Measurements from ENCODE around the gene TOP1. TPM values are rescaled to one million over a fixed set of nuclear protein-coding genes. Genes with fewer than 3 reads are reported as not detected.

TOP1 gene
- total RNA-seq, 2 donors from 2014 or later = 77.5 to 81.2 TPM

DNA sequence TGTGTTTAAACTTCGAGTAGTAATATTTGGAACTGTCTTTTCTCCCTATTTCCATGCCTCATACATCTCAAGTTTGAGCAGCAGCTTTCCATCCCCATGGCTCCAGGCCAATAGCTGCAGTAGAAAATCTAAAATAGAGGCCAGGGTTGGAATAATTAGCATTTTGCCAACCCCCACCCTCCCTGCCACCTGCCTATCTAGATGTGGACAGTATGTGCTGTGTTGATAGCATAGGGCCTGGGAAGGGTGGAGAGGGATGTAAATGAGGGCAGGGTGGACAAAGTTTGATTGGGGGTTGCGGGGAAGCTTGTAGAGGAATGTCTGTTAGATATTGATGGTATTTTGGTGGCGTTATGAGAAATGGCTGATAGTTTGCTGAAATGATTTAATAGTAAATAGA is 5.6 kb downstream of the TOP1 start:
- no peak for ATAC-seq

DNA sequence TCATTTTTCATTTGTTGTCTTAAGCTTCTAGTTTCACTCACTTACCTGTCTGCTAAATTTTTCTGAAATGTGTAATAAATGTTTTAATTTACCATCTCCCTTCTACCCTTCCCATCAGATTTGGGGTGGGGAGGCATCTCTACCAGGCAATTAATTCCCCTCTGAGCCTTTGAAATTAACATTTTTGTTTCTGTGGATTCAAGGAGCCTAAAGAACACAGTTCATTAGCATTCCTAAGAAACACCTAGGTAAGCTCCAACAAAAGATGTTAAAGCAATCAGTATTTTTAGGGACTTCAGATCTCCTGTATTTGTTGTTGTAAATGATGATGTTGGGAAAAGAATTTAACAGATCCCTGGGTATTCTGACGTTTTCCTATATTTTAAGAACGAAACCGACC is 6.6 kb downstream of the TOP1 start:
- H3K27me3 Mint-ChIP-seq = no peaks in the 10 kb centered on the region
- peaks cover 63 to 73% of the 10 kb centered on the region in 2 donors for H3K4me1 Mint-ChIP-seq (ENCODE audit: low read depth in 2 of 2)
- no peak overlapping the region for H3K27ac Mint-ChIP-seq
- no peak overlapping the region for H3K4me3 Mint-ChIP-seq
- peaks cover 15% of the 10 kb centered on the region for H3K36me3 Mint-ChIP-seq
- DNase-seq (ENCODE audit: low spot score) (no peak), ATAC-seq (no peak)
- no peaks in the 10 kb centered on the region for H3K9me3 Mint-ChIP-seq

More for the DNA sequence above, 5.6 kb downstream of the TOP1 start:
- Mint-ChIP-seq H3K4me1 (ENCODE audit: low read depth in 2 of 2) (peaks cover 65 to 77% of the 10 kb centered on the region in 2 donors), H3K27ac (no peak overlapping the region), H3K36me3 (peaks cover 19% of the 10 kb centered on the region), H3K27me3 (no peaks in the 10 kb centered on the region), H3K9me3 (no peaks in the 10 kb centered on the region), H3K4me3 (no peak overlapping the region)
- DNase-seq (ENCODE audit: low spot score) = no peak

DNA sequence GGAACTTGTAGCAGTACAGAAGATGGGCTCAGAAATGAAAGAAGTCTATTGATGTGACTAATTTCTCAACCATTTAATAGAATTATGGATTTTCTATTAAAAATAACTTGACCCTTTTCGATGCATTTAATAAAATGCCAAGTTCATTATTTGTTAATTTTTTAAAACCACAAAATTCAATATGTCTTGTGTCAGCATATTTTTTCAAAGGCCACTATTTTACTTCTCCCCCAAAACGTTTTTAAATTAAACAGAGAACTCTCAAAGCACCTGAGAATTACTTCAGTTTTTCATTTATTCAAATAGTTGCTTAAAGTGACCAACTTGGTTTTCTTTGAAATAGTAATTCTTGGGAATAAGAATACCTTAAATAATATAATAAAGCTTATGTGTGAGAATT is 8.6 kb downstream of the TOP1 start:
- no peaks in the 10 kb centered on the region for H3K36me3 Mint-ChIP-seq

DNA sequence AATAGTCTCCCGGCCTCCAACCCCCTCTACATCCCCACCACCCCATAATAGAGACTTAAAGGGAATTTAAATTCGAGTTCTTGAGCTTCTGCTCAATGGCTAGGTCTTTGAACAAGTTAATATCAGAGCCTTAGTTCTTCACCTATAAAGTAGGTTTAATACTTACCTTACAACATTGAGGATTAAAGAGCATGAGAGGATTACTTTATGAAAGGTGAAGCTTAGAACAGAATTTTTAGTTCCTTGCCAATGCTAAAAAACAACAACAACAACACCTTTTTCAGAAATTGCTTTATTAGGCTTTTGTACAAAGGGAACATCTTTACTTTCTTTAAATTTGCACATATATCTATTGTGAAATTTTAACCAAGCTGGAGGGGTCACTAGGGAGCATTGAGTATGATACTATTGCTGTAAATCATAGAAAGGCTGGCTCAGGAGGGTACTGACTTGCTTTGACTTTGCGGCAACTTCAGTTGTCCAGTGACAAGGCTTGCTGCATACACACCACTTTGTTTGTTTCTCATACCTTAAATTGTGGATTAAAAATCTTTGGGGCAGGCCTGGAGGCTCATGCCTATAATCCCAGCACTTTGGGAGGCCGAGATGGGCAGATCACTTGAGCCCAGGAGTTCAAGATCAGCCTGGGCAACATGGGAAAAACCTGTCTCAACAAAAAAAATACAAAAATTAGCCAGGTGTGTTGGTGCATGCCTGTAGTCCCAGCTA is 9.7 kb downstream of the TOP1 start:
- H3K9me3 Mint-ChIP-seq = no peaks in the 10 kb centered on the region
- H3K4me3 Mint-ChIP-seq = no peak overlapping the region
- no peaks in the 10 kb centered on the region for H3K27me3 Mint-ChIP-seq
- no peak for ATAC-seq
- no peak overlapping the region for H3K27ac Mint-ChIP-seq
- peaks cover 4% of the 10 kb centered on the region for H3K36me3 Mint-ChIP-seq
- no peak for DNase-seq (ENCODE audit: low spot score)
- H3K4me1 Mint-ChIP-seq (ENCODE audit: low read depth in 2 of 2) = peaks cover 50 to 63% of the 10 kb centered on the region in 2 donors

More for the DNA sequence above, 8.6 kb downstream of the TOP1 start:
- Mint-ChIP-seq H3K27ac (no peak overlapping the region), H3K27me3 (no peaks in the 10 kb centered on the region), H3K4me3 (no peak overlapping the region), H3K9me3 (no peaks in the 10 kb centered on the region), H3K4me1 (ENCODE audit: low read depth in 2 of 2) (peaks cover 52 to 64% of the 10 kb centered on the region in 2 donors)
- ATAC-seq (no peak), DNase-seq (ENCODE audit: low spot score) (no peak)

DNA sequence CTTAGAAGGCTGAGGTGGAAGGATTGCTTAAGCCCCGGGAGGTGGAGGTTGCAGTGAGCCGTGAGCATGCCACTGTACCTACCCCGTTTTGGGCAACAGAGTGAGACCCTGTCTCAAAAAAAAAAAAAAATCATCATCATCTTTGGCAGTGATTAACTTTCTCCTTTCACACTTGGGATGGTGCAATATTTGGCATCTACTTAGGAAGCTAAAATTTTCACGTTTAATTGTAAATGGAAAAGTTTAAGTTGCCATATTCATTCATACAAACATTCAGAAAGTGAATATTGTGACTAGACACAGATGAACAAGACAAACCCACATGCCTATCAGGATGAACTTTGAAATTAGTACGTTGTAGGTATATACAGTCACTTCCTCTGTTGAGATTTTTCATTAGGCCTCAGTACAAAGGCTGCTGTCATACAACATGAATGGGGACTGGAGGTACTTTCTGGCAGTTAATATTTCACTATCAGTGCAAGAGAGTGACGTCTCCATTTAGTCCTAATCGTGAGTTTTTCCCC is 10.3 kb downstream of the TOP1 start:
- H3K4me1 Mint-ChIP-seq (ENCODE audit: low read depth in 2 of 2) = peaks cover 55 to 59% of the 10 kb centered on the region in 2 donors
- ATAC-seq (no peak), DNase-seq (ENCODE audit: low spot score) (no peak)
- peaks cover 4% of the 10 kb centered on the region for H3K36me3 Mint-ChIP-seq
- no peaks in the 10 kb centered on the region for H3K9me3 Mint-ChIP-seq
- H3K27ac Mint-ChIP-seq = no peak overlapping the region
- H3K4me3 Mint-ChIP-seq = no peak overlapping the region
- no peaks in the 10 kb centered on the region for H3K27me3 Mint-ChIP-seq

DNA sequence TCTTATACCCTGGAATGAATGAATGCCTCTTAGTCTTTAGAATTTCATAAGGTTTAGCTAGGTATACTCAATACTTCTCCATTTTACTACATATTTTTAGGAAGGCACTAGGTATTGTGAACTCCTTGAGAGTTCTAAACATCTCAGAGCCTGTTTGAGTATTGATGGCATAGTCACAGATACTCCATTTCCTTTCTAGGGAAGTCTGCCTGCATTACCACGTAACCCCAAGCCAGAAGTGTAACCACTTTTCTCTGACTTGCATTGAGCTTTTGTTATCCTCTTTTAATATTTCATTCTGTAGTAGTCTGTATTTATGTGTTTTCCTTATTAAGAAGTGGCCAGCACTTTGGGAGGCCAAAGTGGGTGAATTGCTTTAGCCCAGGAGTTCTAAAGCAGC is 12.2 kb downstream of the TOP1 start:
- peaks cover 47 to 51% of the 10 kb centered on the region in 2 donors for H3K4me1 Mint-ChIP-seq (ENCODE audit: low read depth in 2 of 2)
- DNase-seq (ENCODE audit: low spot score) = no peak
- no peaks in the 10 kb centered on the region for H3K9me3 Mint-ChIP-seq
- H3K4me3 Mint-ChIP-seq = no peak overlapping the region
- H3K27me3 Mint-ChIP-seq = no peaks in the 10 kb centered on the region
- H3K27ac Mint-ChIP-seq = peak overlapping the region in 1 of 2 donors; percentile 62
- H3K36me3 Mint-ChIP-seq = peaks cover 4% of the 10 kb centered on the region
- no peak for ATAC-seq

DNA sequence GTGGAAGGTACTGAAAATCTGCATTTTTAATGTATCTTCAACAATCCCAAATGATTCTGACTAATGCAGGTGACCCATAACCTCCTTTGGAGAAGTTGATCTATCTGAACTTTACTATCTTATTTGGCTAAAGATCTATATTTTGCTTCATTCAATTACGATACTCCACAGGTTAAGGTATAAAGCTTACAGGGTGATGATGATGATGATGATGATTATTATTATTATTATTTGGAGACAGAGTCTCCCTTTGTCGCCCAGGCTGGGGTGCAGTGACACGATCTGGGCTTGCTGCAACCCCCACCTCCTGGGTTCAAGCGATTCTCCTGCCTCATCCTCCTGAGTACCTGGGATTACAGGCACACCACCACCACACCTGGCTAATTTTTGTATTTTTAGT is 13.1 kb downstream of the TOP1 start:
- no peaks in the 10 kb centered on the region for H3K9me3 Mint-ChIP-seq
- H3K36me3 Mint-ChIP-seq = peaks cover 4% of the 10 kb centered on the region
- no peak for ATAC-seq
- H3K27me3 Mint-ChIP-seq = no peaks in the 10 kb centered on the region
- no peak for DNase-seq (ENCODE audit: low spot score)
- peaks cover 43 to 49% of the 10 kb centered on the region in 2 donors for H3K4me1 Mint-ChIP-seq (ENCODE audit: low read depth in 2 of 2)
- H3K4me3 Mint-ChIP-seq = no peak overlapping the region
- H3K27ac Mint-ChIP-seq = no peak overlapping the region

DNA sequence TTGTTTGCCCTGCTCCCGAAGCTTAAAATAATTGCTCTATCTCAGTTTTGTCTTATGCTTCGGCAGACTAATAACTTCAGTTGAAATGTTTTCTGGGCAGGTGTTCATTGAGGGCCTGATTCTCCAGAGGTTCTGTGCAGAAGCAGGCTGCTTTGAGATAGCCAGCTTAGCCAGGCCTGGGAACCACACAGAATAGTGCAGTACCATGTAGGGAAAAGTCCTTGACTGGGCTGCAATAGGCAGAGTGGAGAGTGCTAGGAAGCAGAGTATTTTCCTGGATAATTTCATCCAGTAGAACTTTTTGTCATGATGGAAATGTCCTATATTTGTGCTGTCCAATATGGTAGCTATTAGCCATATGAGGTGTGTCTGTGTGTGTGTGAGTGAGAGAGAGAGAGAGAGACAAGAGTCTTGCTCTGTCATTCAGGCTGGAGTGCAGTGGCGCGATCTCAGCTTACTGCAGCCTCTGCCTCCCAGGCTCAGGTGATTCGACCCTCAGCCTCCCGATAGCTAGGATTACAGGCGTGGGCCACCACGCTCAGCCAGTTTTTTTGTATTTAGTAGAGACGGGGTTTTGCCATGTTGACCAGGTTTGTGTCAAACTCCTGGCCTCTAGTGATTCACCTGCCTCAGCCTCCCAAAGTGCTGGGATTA is 15.9 kb downstream of the TOP1 start:
- no peak overlapping the region for H3K27ac Mint-ChIP-seq
- H3K27me3 Mint-ChIP-seq = no peaks in the 10 kb centered on the region
- no peak for ATAC-seq

DNA sequence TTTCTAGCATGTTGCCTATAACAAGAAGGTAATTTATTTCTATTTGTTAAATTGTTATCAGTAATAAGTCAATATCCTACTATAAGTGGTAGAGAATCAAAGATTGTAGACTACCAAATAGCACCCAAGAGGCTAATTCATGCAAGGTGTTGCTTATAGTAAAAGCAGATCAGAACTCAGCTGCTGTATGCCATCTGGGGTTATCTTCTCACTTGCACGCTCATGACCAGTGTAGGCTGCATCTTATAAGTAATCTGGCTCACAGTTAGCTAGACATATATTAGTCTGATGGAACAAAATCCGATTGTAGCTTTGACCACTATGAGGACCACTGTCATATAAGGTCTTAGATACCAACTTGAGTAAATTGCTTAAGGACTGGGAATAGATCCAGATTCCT is 17.0 kb downstream of the TOP1 start:
- DNase-seq (ENCODE audit: low spot score) (no peak), ATAC-seq (no peak)
- Mint-ChIP-seq H3K27me3 (no peaks in the 10 kb centered on the region), H3K36me3 (peaks cover 4% of the 10 kb centered on the region), H3K4me3 (no peak overlapping the region), H3K4me1 (ENCODE audit: low read depth in 2 of 2) (peaks cover 58 to 68% of the 10 kb centered on the region in 2 donors), H3K9me3 (no peaks in the 10 kb centered on the region), H3K27ac (peak overlapping the region in 1 of 2 donors; percentile 84)

More for the DNA sequence above, 15.9 kb downstream of the TOP1 start:
- DNase-seq (ENCODE audit: low spot score) = no peak
- H3K4me1 Mint-ChIP-seq (ENCODE audit: low read depth in 2 of 2) = peaks cover 54 to 66% of the 10 kb centered on the region in 2 donors
- no peaks in the 10 kb centered on the region for H3K9me3 Mint-ChIP-seq
- H3K4me3 Mint-ChIP-seq = no peak overlapping the region
- H3K36me3 Mint-ChIP-seq = peaks cover 4% of the 10 kb centered on the region

DNA sequence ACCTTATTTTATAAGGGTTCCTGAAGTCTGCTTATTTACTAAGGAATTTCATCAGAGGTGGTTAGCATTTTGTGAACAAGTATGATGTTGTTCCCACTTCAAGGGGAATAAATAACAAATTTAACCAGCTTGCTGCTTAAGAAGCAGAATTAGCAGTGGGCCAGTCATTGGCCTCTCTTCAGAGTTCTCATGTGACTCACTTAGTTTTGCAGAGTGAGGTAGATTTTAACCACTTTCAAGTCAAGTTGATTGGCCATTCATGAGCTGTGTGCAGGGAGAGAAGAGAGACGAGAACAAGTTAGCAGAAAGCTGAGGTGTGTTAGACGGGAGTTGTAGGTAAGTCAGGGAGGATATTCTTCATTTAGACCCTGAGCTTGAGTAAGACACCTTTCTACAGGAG is 18.1 kb downstream of the TOP1 start:
- DNase-seq (ENCODE audit: low spot score) (no peak), ATAC-seq (peak in 1 of 2 donors; percentile 53)
- Mint-ChIP-seq H3K4me3 (peak overlapping the region; percentile 78), H3K27ac (peak overlapping the region; percentile 73 to 84), H3K36me3 (peaks cover 4% of the 10 kb centered on the region), H3K27me3 (no peaks in the 10 kb centered on the region), H3K9me3 (no peaks in the 10 kb centered on the region), H3K4me1 (ENCODE audit: low read depth in 2 of 2) (peaks cover 64 to 73% of the 10 kb centered on the region in 2 donors)

DNA sequence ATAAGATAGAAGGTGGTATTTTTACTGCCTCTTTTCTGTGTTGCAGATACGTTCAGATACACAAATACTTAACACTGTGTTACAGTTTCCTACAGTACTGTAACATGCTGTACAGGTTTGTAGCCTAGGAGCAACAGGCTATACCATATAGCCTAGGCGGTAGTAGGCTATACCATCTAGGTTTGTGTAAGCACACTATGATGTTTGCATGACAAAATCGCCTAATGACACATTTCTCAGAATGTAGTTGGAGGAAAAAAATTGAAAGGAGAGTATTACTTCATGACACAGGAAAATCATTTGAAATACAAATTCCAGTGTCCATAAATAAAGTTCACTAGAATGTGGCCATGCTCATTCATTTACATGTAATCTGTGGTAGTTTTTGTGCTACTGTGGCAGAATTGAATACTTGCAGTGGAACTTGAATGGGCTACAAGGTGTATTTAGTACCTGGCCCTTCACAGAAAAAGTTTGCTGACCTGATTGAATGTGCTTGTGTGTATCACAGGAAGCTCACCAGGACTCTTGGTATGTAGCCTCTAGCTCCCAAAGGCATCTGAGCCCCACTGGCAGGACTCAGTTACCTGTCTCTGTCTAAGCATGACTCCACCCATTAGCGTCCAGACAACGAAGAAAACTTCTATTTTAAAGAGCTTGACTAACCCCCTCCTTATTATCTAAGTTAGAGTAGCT is 18.8 kb downstream of the TOP1 start:
- Mint-ChIP-seq H3K4me3 (peak overlapping the region; percentile 78), H3K4me1 (ENCODE audit: low read depth in 2 of 2) (peaks cover 66 to 76% of the 10 kb centered on the region in 2 donors), H3K27me3 (no peaks in the 10 kb centered on the region), H3K9me3 (no peaks in the 10 kb centered on the region), H3K36me3 (peaks cover 4% of the 10 kb centered on the region), H3K27ac (peak overlapping the region; percentile 73 to 84)
- DNase-seq (ENCODE audit: low spot score) (no peak), ATAC-seq (peak in 1 of 2 donors; percentile 33)

DNA sequence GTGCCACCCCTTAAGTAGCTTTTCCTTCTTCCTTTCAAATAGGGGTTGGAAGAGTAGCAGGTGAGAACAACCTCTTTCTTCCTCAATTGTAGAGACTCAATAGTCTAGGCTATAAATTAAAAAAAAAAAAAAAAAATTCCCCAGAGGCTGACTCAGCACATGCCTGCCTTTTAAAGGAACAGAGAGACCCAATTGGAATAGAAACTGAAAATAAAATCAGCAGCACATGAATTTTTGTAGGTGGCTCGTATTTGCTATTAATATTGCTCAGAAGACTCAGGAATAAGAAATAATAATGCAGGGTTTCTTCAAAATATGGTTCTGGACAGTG is 19.3 kb downstream of the TOP1 start:
- Mint-ChIP-seq H3K4me1 (ENCODE audit: low read depth in 2 of 2) (peaks cover 64 to 72% of the 10 kb centered on the region in 2 donors), H3K36me3 (peaks cover 3% of the 10 kb centered on the region), H3K27me3 (no peaks in the 10 kb centered on the region), H3K9me3 (no peaks in the 10 kb centered on the region), H3K27ac (peak overlapping the region; percentile 73 to 84), H3K4me3 (peak overlapping the region; percentile 78)
- no peak for DNase-seq (ENCODE audit: low spot score)
- peak; percentile 75 to 86 for ATAC-seq

DNA sequence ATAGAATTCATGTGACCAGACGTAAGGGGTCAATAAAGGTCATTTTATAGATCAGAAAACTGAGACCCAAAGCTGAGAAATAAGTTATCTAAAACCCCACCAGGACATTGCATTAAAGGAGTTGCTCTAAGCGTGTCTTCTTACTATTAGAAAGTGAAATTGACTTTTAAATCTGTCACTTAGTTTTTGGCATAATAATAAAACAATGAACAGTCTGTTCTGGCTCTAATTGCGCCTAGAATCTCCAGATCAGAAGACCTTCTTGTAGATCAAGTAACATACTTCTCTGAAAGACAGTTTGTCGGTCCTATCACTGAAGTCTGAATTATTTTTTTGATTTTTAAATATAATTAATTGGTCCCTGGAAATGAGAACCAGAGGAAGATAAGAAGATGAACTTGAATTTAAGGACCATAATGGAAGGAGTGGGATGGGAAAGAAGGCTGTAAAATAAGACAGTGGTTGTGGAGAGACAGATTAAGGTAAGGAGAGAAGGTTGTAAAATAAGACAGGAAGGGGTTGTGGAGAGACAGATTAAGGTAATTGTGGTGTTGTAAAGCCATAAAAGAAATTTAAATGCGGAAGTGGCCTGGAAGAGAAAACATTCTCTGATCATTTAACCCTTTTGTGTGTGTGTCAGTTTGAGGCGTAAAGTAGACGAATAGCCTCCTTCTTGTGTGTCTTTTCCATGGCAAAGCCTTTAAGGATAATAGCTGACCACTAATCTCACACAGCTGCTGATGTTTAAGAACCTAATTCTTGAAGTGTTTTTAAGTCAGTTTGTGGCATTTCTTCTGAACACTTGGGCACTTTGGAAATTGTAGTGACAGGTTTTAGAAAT is 20.1 kb downstream of the TOP1 start:
- no peaks in the 10 kb centered on the region for H3K27me3 Mint-ChIP-seq
- H3K27ac Mint-ChIP-seq = peak overlapping the region; percentile 73 to 84
- DNase-seq (ENCODE audit: low spot score) (no peak), ATAC-seq (peak; percentile 37 to 59)
- H3K4me1 Mint-ChIP-seq (ENCODE audit: low read depth in 2 of 2) = peaks cover 63 to 73% of the 10 kb centered on the region in 2 donors
- peaks cover under 1% of the 10 kb centered on the region for H3K9me3 Mint-ChIP-seq
- peak overlapping the region; percentile 78 for H3K4me3 Mint-ChIP-seq
- H3K36me3 Mint-ChIP-seq = peaks cover 1% of the 10 kb centered on the region
